Islet of Langerhans (tissue), 1 donor: ENCODE data around the gene LPAR1.
"Not testable (repeated sequence)": the region's sequence is repeated elsewhere in the genome, so short reads cannot be mapped to it uniquely, and the experiment has no call there.

Experiments
- FAIRE-seq: peaks from one replicate; lab custom pipeline; 2011; peaks lifted over from hg19 to GRCh38; lab: Jason Lieb, UNC

Gene LPAR1

GRCh38 chr9:111038331-111039230, at the start of gene LPAR1:
Gene LPAR1 (minus strand): TSS chr9:111038470. CDS start chr9:110972117, 66,353 bp downstream.
- FAIRE-seq: no peak

GRCh38 chr9:111078391-111079038, 40.2 kb upstream of the LPAR1 start:
- no peak for FAIRE-seq

GRCh38 chr9:111076519-111076918, 38.2 kb upstream of the LPAR1 start:
- no peak for FAIRE-seq

GRCh38 chr9:111076042-111076441, 37.8 kb upstream of the LPAR1 start:
- FAIRE-seq: no peak

GRCh38 chr9:111074395-111074794, 36.1 kb upstream of the LPAR1 start:
- no peak for FAIRE-seq

GRCh38 chr9:111069183-111069582, 30.9 kb upstream of the LPAR1 start:
- no peak for FAIRE-seq

GRCh38 chr9:111068771-111069170, 30.5 kb upstream of the LPAR1 start:
- no peak for FAIRE-seq

- FAIRE-seq: no peak
Observed at GRCh38 chr9:111068383-111068730, 30.1 kb upstream of the LPAR1 start.

GRCh38 chr9:111066468-111066867, 28.2 kb upstream of the LPAR1 start:
- no peak for FAIRE-seq

GRCh38 chr9:111065414-111065813, 27.1 kb upstream of the LPAR1 start:
- no peak for FAIRE-seq

- FAIRE-seq: no peak
Observed at GRCh38 chr9:111064160-111064837, 26.0 kb upstream of the LPAR1 start.

- no peak for FAIRE-seq
Observed at GRCh38 chr9:111063332-111063731, 25.1 kb upstream of the LPAR1 start.

- no peak for FAIRE-seq
Observed at GRCh38 chr9:111058166-111058565, 19.9 kb upstream of the LPAR1 start.

GRCh38 chr9:111056538-111056937, 18.3 kb upstream of the LPAR1 start:
- no peak for FAIRE-seq

GRCh38 chr9:111052791-111053190, 14.5 kb upstream of the LPAR1 start:
- no peak for FAIRE-seq

- no peak for FAIRE-seq
Observed at GRCh38 chr9:111051400-111051799, 13.1 kb upstream of the LPAR1 start.

- no peak for FAIRE-seq
Observed at GRCh38 chr9:111050819-111051218, 12.5 kb upstream of the LPAR1 start.

- FAIRE-seq: not testable (repeated sequence)
Observed at GRCh38 chr9:111047287-111047686, 9.0 kb upstream of the LPAR1 start.

GRCh38 chr9:111041902-111042301, 3.6 kb upstream of the LPAR1 start:
- no peak for FAIRE-seq

GRCh38 chr9:111040494-111040893, 2.2 kb upstream of the LPAR1 start:
- FAIRE-seq: no peak

GRCh38 chr9:111039231-111039906, 1.1 kb upstream of the LPAR1 start:
- FAIRE-seq: no peak

GRCh38 chr9:111037708-111038330, 451 bp downstream of the LPAR1 start:
- no peak for FAIRE-seq
